Vagina (tissue), 2 donors: ENCODE data around the gene DISP3. TPM values are rescaled to one million over a fixed set of nuclear protein-coding genes. Genes with fewer than 3 reads are reported as not detected.

Experiments used
- DNase-seq, 2 donors: peaks; one replicate each; pipeline ENCODE4 v3.0.0-alpha.2; 2017; ENCODE audit errors: extremely low spot score in 2 of 2
- H3K27ac ChIP-seq: fragments of 200-600 bp; sonication (generic); one replicate; pipeline ENCODE4 v1.5.1; 2019
- H3K27me3 ChIP-seq: fragments of 200-600 bp; sonication (generic); one replicate; pipeline ENCODE4 v1.5.1; 2019
- H3K36me3 ChIP-seq, 2 donors: fragments of 200-600 bp; sonication (generic); one replicate each; pipeline ENCODE4 v1.5.1; 2017 to 2019
- H3K4me1 ChIP-seq: fragments of 200-600 bp; sonication (generic); one replicate; pipeline ENCODE4 v1.5.1; 2019
- H3K4me3 ChIP-seq, 2 donors: fragments of 200-600 bp; sonication (generic); 1 replicate in 1 of 2; 2 replicates in 1 of 2; pipeline ENCODE4 v1.5.1; 2016 to 2019
- H3K9me3 ChIP-seq: fragments of 200-600 bp; sonication (generic); one replicate; pipeline ENCODE4 v1.5.1; 2019
- POLR2A ChIP-seq, 2 donors: fragments of 450-650 bp; IDR thresholded peaks; one replicate each; pipeline ENCODE4 v1.6.1; 2017; ENCODE audit warnings: antibody characterized with exemption in 2 of 2, mild to moderate bottlenecking in 2 of 2, moderate library complexity in 2 of 2
- POLR2AphosphoS5 ChIP-seq, 2 donors: sonication (generic); formaldehyde crosslinking; IDR thresholded peaks; one replicate each; pipeline ENCODE4 v1.9.0; 2017; ENCODE audit warnings: antibody characterized with exemption in 2 of 2, mild to moderate bottlenecking in 2 of 2, low read depth in 1 of 2; ENCODE audit not compliant: insufficient read depth in 1 of 2
- intact Hi-C: fragments of 100-400 bp; cut with DNase I; formaldehyde crosslinking; loops from one replicate; pipeline ENCODE4 v1.15.1; 2023
- total RNA-seq: library from RNA; depleted of rRNA; stranded (reverse); fragments of >200 nt; gene quantifications from one replicate; pipeline ENCODE4 v1.2.3, GENCODE V29; 2016
- TF ChIP-seq, protein P1 (sequence below), 3 experiments: fragments of 450-650 bp in 2 of 3; fragments of 200-600 bp in 1 of 3; sonication (generic) in 1 of 3; IDR thresholded peaks; one replicate each; pipeline ENCODE4 v1.5.1; 2017 to 2019; ENCODE audit warnings: antibody characterized with exemption in 3 of 3, mild to moderate bottlenecking in 2 of 3, moderate library complexity in 2 of 3

Gene DISP3
- total RNA-seq, 1 donor from 2014 or later: not detected

DNA sequence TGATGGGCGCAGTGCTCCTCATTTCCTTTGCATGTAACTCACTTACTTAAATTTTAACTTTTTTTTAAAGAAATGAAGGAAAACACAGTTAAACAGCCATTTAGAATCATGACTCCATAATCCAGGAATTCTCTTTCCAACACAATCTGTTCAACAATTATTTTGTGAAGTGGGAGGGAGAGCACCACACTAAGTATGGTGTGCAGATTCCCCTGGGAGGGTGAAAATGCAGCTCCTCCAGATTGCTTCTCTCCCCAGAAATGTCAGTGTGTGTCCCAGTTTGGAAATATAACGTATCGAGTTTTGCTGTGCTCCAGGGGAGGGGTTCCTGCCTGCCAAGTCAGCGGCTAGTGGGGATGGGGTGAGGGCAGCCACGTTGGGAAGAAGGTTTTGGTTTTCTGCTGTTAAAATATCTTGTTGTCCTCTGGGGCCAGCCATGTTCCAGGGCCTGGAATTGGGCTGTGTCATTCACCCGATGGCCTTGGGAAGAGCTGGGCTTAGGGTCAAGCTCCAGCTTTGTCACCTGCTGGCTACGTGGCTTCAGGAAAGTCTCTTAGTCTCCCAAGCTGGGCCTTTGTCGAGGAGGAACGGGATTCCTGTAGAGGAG is 17.3 kb upstream of the DISP3 start:
- Histone ChIP-seq H3K4me1 (no peaks in the 10 kb centered on the region), H3K9me3 (no peaks in the 10 kb centered on the region), H3K27ac (no peak overlapping the region), H3K4me3 (no peak overlapping the region), H3K36me3 (no peaks in the 10 kb centered on the region), H3K27me3 (no peaks in the 10 kb centered on the region)
- TF ChIP-seq, protein P1, sequence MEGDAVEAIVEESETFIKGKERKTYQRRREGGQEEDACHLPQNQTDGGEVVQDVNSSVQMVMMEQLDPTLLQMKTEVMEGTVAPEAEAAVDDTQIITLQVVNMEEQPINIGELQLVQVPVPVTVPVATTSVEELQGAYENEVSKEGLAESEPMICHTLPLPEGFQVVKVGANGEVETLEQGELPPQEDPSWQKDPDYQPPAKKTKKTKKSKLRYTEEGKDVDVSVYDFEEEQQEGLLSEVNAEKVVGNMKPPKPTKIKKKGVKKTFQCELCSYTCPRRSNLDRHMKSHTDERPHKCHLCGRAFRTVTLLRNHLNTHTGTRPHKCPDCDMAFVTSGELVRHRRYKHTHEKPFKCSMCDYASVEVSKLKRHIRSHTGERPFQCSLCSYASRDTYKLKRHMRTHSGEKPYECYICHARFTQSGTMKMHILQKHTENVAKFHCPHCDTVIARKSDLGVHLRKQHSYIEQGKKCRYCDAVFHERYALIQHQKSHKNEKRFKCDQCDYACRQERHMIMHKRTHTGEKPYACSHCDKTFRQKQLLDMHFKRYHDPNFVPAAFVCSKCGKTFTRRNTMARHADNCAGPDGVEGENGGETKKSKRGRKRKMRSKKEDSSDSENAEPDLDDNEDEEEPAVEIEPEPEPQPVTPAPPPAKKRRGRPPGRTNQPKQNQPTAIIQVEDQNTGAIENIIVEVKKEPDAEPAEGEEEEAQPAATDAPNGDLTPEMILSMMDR (IDR thresholded peaks at IDR 0.05): no peak
- TF ChIP-seq POLR2A (IDR thresholded peaks at IDR 0.05): no peak
- TF ChIP-seq POLR2AphosphoS5 (IDR thresholded peaks at IDR 0.05; ENCODE audit: insufficient read depth in 1 of 2, low read depth in 1 of 2): no peak
- no peak for DNase-seq
- intact Hi-C loops: no loop called here

DNA sequence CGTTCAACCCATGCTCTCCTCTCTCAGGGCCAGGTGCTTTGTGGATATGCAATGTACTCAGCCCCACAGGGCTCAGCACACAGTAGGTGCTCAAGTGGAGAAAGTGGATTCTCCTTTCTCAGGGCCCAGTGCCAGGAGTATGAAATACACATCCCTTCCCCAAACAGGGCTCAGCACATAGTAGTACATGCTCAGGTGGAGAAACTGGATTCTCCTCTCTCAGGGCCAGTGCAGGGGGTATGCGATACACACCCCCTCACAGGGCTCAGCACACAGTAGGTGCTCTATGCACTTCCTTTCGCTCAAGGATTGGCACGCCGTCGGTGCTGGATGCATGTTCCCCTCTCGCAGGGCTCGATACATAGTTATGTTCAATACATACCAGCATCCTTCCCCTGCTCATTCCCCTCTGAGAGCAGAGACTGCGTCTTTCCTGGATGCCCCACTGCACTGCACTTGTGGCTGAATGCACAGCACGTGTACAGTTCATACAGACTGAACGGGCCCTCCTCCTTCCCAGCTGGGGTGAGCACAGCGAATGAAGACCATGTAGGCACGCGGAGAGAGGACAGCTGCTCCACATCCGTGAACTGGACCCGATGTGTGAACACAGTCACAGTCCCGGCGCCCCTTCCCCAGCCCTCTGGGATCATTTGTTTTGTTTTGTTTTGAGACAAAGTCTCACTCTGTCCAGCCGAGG is 16.6 kb upstream of the DISP3 start:
- H3K27me3 ChIP-seq: no peaks in the 10 kb centered on the region
- intact Hi-C loops: no loop called here

DNA sequence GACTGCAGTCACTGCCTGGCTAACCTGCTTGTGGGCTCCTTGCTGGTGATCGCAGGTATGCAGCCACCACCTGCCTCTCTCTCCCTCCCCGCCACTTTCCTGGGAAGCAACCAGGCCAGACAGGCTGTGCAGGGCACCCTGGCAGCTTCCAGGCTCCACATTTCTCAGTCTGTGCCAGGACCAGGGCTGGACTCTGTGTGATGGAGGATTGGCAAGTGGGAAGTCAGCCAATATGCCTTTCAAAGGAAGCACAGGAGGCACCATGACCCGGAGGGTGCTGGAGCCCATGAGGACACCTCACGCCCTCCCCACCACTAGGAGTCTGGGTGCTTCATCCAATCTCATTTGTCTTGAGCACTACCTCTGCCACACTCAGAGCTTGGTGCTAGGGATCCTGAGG is 15.8 kb upstream of the DISP3 start:
- intact Hi-C loops: no loop called here
- Histone ChIP-seq H3K27me3 (no peaks in the 10 kb centered on the region), H3K27ac (no peak overlapping the region), H3K36me3 (no peaks in the 10 kb centered on the region), H3K4me3 (no peak overlapping the region), H3K9me3 (no peaks in the 10 kb centered on the region), H3K4me1 (no peaks in the 10 kb centered on the region)
- no peak for DNase-seq
- TF ChIP-seq POLR2AphosphoS5 (IDR thresholded peaks at IDR 0.05; ENCODE audit: insufficient read depth in 1 of 2, low read depth in 1 of 2) (no peak), POLR2A (IDR thresholded peaks at IDR 0.05) (no peak)
- TF ChIP-seq, protein P1 (IDR thresholded peaks at IDR 0.05): no peak

More for the DNA sequence above, 16.6 kb upstream of the DISP3 start:
- Histone ChIP-seq H3K4me3 (no peak overlapping the region), H3K9me3 (no peaks in the 10 kb centered on the region), H3K36me3 (no peaks in the 10 kb centered on the region), H3K27ac (no peak overlapping the region), H3K4me1 (no peaks in the 10 kb centered on the region)
- DNase-seq: no peak
- no peak for TF ChIP-seq POLR2A (IDR thresholded peaks at IDR 0.05)
- TF ChIP-seq POLR2AphosphoS5 (IDR thresholded peaks at IDR 0.05; ENCODE audit: insufficient read depth in 1 of 2, low read depth in 1 of 2): no peak
- TF ChIP-seq, protein P1 (IDR thresholded peaks at IDR 0.05): no peak

DNA sequence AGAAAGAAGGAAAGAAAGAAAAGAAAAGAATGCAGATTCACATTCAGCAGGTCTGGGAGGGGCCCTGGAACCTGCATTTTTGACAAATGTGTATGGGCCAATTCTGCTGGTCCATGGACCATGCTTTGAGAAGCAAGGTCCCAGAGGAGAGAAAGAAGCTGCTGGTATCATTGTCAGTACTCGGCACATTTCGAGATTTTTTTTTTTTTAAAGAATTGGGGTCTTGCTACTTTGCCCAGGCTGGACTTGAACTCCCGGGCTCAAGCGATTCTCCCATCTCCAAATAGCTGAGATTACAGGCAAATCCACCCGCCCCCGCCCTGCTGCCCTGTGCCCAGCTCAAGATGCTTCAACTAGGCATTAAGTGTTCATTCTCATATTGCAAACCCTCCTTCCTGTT is 13.6 kb upstream of the DISP3 start:
- Histone ChIP-seq H3K4me1 (no peaks in the 10 kb centered on the region), H3K27me3 (no peaks in the 10 kb centered on the region), H3K36me3 (no peaks in the 10 kb centered on the region), H3K9me3 (no peaks in the 10 kb centered on the region), H3K27ac (no peak overlapping the region), H3K4me3 (no peak overlapping the region)
- intact Hi-C loops: no loop called here
- TF ChIP-seq POLR2AphosphoS5 (IDR thresholded peaks at IDR 0.05; ENCODE audit: insufficient read depth in 1 of 2, low read depth in 1 of 2): no peak
- TF ChIP-seq, protein P1 (IDR thresholded peaks at IDR 0.05): no peak
- TF ChIP-seq POLR2A (IDR thresholded peaks at IDR 0.05): no peak
- no peak for DNase-seq

DNA sequence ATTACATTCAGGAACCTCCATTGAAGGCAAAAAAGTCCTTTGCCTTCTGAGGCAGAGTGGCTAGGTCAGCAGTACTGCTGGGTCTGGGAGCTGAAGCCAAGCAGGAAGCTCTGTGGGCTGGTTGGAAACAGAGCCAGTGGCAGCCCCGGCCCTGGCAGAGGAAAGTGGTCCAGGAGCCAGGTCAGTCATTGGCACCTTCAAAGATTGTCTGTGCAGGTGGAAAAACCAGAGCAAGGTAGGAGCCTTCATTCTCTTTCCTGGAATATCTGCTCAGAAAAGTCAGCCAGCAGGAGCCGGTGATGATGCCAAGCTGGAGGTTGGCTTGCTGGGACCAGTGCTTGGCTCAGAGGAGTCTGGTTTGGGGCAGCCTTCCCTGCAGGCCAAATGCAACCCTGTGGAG is 12.5 kb upstream of the DISP3 start:
- no peak overlapping the region for H3K27ac ChIP-seq
- no peaks in the 10 kb centered on the region for H3K27me3 ChIP-seq
- no peaks in the 10 kb centered on the region for H3K4me1 ChIP-seq
- no peak overlapping the region for H3K4me3 ChIP-seq
- no peaks in the 10 kb centered on the region for H3K9me3 ChIP-seq
- no peak for DNase-seq
- TF ChIP-seq, protein P1 (IDR thresholded peaks at IDR 0.05): no peak
- TF ChIP-seq POLR2A (IDR thresholded peaks at IDR 0.05) (no peak), POLR2AphosphoS5 (IDR thresholded peaks at IDR 0.05; ENCODE audit: insufficient read depth in 1 of 2, low read depth in 1 of 2) (no peak)
- intact Hi-C loops: no loop called here
- no peaks in the 10 kb centered on the region for H3K36me3 ChIP-seq
